RWPE2 (cell line): ENCODE data around the gene DPYSL4.
A peak's percentile ranks its signal among the peaks of the same experiment; 100 is the strongest.
"Not testable (repeated sequence)": the region's sequence is repeated elsewhere in the genome, so short reads cannot be mapped to it uniquely, and the experiment has no call there.

Experiments
- ATAC-seq: fragments of 200-7000 bp; cut with Tn5 transposase; 3 replicates; pipeline ENCODE4 v1.9.1; 2021; ENCODE audit warnings: low read depth
- DNase-seq: peaks from one replicate; pipeline ENCODE4 v3.0.0-alpha.2; 2020; ENCODE audit warnings: low spot score
- H3K27ac ChIP-seq: fragments of 450-650 bp; 2 replicates; pipeline ENCODE4 v1.5.1; 2017; ENCODE audit warnings: mild to moderate bottlenecking; ENCODE audit not compliant: poor library complexity, severe bottlenecking
- H3K27me3 ChIP-seq: fragments of 250-450 bp; sonication (Bioruptor Pico); 2 replicates; pipeline ENCODE4 v1.5.1; 2021; ENCODE audit warnings: mild to moderate bottlenecking, moderate library complexity; ENCODE audit not compliant: insufficient read depth, poor library complexity, severe bottlenecking
- H3K36me3 ChIP-seq: fragments of 250-450 bp; sonication (Bioruptor Pico); 2 replicates; pipeline ENCODE4 v1.5.1; 2020; ENCODE audit warnings: low read depth, mild to moderate bottlenecking, moderate library complexity
- H3K4me1 ChIP-seq: fragments of 250-450 bp; sonication (Bioruptor Pico); 2 replicates; pipeline ENCODE4 v1.5.1; 2021; ENCODE audit warnings: mild to moderate bottlenecking, moderate library complexity; ENCODE audit not compliant: insufficient read depth, poor library complexity, severe bottlenecking
- H3K4me3 ChIP-seq: fragments of 250-450 bp; sonication (Bioruptor Pico); 2 replicates; pipeline ENCODE4 v1.5.1; 2021; ENCODE audit warnings: mild to moderate bottlenecking, moderate library complexity; ENCODE audit not compliant: severe bottlenecking
- H3K9me3 ChIP-seq: fragments of 250-450 bp; sonication (Bioruptor Pico); 2 replicates; pipeline ENCODE4 v1.5.1; 2021; ENCODE audit warnings: mild to moderate bottlenecking, moderate library complexity; ENCODE audit not compliant: severe bottlenecking
- TF ChIP-seq, protein P1 (sequence below): fragments of 450-650 bp; IDR thresholded peaks from one replicate; pipeline ENCODE4 v1.5.1; 2017; ENCODE audit warnings: mild to moderate bottlenecking, moderate library complexity; ENCODE audit not compliant: poor library complexity, severe bottlenecking

Gene DPYSL4

DNA sequence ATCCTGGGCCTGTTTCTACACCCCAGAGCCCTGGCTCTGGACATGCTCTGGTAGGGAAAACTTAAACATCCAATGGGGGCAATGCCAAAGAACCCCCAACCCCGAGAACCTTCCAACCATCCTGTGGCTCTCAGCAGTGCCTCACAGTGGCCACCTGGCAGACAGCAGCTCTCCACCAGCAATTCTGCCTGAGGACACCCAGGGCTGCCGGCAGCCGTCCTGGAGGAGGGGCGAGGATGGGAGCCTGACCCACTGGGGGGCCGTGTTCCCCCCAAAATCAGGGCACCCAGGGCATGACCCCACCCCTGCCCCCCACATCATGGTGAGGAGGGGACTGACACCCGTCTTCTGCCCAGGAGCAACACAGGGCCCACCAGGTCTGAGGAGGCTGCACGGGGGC lies 32.7 kb downstream of the DPYSL4 start:
- Histone ChIP-seq H3K27me3 (no peaks in the 10 kb centered on the region), H3K36me3 (no peaks in the 10 kb centered on the region), H3K4me3 (no peak overlapping the region), H3K9me3 (peaks cover 8% of the 10 kb centered on the region), H3K4me1 (no peaks in the 10 kb centered on the region), H3K27ac (no peak overlapping the region)
- TF ChIP-seq, protein P1, sequence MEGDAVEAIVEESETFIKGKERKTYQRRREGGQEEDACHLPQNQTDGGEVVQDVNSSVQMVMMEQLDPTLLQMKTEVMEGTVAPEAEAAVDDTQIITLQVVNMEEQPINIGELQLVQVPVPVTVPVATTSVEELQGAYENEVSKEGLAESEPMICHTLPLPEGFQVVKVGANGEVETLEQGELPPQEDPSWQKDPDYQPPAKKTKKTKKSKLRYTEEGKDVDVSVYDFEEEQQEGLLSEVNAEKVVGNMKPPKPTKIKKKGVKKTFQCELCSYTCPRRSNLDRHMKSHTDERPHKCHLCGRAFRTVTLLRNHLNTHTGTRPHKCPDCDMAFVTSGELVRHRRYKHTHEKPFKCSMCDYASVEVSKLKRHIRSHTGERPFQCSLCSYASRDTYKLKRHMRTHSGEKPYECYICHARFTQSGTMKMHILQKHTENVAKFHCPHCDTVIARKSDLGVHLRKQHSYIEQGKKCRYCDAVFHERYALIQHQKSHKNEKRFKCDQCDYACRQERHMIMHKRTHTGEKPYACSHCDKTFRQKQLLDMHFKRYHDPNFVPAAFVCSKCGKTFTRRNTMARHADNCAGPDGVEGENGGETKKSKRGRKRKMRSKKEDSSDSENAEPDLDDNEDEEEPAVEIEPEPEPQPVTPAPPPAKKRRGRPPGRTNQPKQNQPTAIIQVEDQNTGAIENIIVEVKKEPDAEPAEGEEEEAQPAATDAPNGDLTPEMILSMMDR, result no peak
- no peak for ATAC-seq
- DNase-seq, result no peak

DNA sequence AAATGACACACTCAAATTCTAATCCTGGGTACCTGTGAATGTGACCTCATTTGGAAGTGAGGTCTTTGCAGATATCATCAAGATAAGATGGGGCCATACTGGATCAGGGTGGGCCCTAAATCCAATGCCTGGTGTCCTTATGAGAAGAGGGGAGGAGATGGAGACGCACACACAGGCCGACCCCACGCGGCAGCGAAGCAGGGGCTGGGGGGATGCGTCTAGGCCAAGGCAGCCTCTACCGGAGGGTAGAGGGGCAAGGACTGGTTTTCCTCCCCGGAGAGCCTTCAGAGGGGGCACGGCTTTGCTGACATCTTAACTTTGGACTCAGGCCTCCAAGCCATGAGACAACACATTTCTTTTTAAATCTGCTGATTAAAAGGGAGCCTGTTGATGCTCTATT lies 33.3 kb downstream of the DPYSL4 start:
- TF ChIP-seq, protein P1, result no peak
- ATAC-seq (no peak), DNase-seq (no peak)
- no peak overlapping the region for H3K4me3 ChIP-seq
- no peaks in the 10 kb centered on the region for H3K36me3 ChIP-seq
- H3K4me1 ChIP-seq, result no peaks in the 10 kb centered on the region
- H3K27ac ChIP-seq, result no peak overlapping the region
- H3K9me3 ChIP-seq, result peaks cover 8% of the 10 kb centered on the region
- no peaks in the 10 kb centered on the region for H3K27me3 ChIP-seq

DNA sequence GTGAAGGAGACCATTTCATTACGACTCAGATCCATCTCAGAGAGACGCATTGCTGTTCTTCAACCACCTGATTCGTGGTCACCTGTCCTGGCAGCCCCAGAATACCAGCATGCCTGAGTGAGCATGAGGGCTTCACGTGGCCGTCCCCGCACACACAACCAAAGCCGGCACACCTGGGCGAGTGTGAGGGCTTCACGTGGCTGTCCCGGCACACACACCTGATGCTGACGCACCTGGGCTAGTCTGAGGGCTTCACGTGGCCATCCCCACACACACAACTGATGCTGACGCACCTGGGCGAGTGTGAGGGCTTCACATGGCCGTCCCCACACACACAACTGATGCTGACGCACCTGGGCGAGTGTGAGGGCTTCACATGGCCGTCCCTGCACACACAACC lies 34.2 kb downstream of the DPYSL4 start:
- H3K4me3 ChIP-seq, H3K4me1 ChIP-seq, H3K27me3 ChIP-seq, H3K36me3 ChIP-seq, DNase-seq, H3K27ac ChIP-seq, H3K9me3 ChIP-seq, ATAC-seq: not testable (repeated sequence)

DNA sequence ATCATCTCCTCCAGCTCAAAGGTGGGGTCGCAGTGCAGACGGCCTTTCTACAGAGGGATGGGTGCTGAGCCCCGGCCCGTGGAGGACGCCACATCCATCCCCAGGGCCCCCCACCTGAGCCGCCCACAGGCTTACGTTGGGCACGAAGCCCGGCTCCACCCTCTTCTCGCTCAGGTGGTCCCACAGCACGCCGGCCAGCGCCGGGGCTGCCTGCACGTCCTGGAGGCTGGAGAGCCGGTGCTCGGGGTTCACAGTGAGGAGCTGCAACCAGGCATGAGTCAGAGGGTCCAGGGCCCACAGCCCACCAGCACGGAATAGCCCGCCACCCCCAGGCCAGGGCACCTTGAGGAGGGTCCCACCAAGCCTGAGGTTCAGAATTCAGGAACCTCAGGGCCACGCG lies 36.0 kb downstream of the DPYSL4 start:
- Histone ChIP-seq H3K27ac (no peak overlapping the region), H3K4me1 (no peaks in the 10 kb centered on the region), H3K27me3 (no peaks in the 10 kb centered on the region), H3K9me3 (no peaks in the 10 kb centered on the region), H3K36me3 (no peaks in the 10 kb centered on the region), H3K4me3 (no peak overlapping the region)
- ATAC-seq, result no peak
- TF ChIP-seq, protein P1, result no peak
- DNase-seq, result no peak

DNA sequence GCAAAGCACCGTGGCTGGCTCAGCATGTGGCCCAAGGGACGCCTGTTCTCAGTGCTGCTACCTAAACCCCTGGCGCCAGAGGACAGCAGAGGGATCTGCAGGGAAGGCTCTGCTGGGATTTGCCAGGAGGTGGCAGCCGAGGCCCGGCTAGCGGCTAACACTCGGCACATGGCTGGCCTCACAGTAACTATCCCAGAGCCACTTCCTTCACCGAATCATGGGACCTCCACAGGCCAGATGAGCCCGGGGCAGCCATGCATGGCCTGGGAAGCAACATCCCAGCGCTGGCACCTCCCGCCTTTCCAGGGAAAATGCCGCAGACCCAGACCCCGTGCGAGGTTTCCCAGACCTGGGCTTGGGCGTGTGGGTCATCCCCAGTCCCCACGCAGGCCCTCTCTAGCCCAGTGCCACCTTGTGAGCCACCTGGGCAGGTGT lies 36.4 kb downstream of the DPYSL4 start:
- Histone ChIP-seq H3K9me3 (no peaks in the 10 kb centered on the region), H3K36me3 (no peaks in the 10 kb centered on the region), H3K27me3 (no peaks in the 10 kb centered on the region), H3K4me1 (no peaks in the 10 kb centered on the region), H3K27ac (no peak overlapping the region), H3K4me3 (no peak overlapping the region)
- ATAC-seq, result peak; percentile 88
- no peak for DNase-seq
- TF ChIP-seq, protein P1, result peak; percentile 81
